Activated CD8-positive, alpha-beta memory T cell treated with anti-CD3 and anti-CD28 coated beads for 36 hours (primary cell): ENCODE results near the gene AKT1. TPM values are rescaled to one million over a fixed set of nuclear protein-coding genes. Genes with fewer than 3 reads are reported as not detected.
"Not testable (repeated sequence)": the region's sequence is repeated elsewhere in the genome, so short reads cannot be mapped to it uniquely, and the experiment has no call there.

Experiments used
- CTCF ChIA-PET: fragments of 350-600 bp; sonication (Branson Sonifier 250); formaldehyde crosslinking; loops from one replicate; lab custom pipeline; 2021; ENCODE audit warnings: antibody characterized with exemption; lab: Charles Lee
- POLR2A ChIA-PET: fragments of 350-600 bp; sonication (Branson Sonifier 250); formaldehyde crosslinking; loops from one replicate; lab custom pipeline; 2021; ENCODE audit warnings: antibody characterized with exemption; lab: Charles Lee
- total RNA-seq, 2 experiments: library from RNA; stranded (reverse); gene quantifications; one replicate each; pipeline ENCODE4 v1.2.3, GENCODE V29; 2021

AKT1 gene
- total RNA-seq, 2 experiments from 2014 or later: 155 to 173 TPM

DNA sequence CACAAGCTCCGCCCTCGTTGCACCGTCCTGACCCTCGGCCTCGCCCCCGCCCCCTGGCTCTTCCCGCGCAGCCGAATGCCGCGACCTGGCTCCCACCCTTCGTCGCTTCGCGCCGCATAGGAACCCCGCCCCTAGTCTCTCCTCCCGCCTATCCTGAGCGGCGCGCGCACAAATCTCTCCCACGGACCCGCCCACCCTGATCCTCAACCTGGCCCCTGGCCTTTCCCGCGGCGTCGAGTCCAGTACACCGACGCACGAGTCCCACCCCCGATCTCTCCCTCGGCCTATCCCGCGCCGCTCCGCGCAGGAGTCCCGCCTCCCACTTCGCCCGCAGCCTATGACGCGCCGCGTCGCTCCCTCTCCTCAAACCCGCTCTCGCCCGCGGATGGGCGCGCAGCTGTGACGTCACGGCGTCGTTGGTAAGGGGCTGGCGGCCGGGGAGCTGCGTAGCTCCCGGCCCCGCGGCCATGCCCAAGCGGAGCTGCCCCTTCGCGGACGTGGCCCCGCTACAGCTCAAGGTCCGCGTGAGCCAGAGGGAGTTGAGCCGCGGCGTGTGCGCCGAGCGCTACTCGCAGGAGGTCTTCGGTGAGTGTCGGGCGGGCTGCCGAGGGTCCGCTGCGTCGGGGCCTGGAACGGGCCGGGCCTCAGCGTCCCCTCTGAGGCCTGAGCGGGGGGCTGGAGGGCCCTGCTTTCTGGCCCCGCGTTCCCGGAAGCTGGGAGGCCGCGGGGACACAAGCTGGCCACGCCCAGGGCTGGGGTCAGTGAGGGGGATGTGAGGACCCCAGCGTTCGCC is 42.6 kb downstream of the AKT1 start, which contains the start of gene SIVA1:
SIVA1 (plus strand) TSS at position 413 of the 793 bp plus-strand sequence; CDS start at position 468, 55 bp downstream.
- ChIA-PET CTCF (interaction anchor here (0.5 to 3.6 kb wide), 18 partner anchors 10 to 728 kb away, joined by 3 to 13 read pairs (median 3); partner anchors contain the start of genes ADSS1, AKT1 and ZBTB42), POLR2A (interaction anchor here (0.6 to 1.5 kb wide), 7 partner anchors 16 to 294 kb away, joined by 3 to 6 read pairs (median 4); partner anchors contain the start of genes ADSS1, AKT1 and ZBTB42)

DNA sequence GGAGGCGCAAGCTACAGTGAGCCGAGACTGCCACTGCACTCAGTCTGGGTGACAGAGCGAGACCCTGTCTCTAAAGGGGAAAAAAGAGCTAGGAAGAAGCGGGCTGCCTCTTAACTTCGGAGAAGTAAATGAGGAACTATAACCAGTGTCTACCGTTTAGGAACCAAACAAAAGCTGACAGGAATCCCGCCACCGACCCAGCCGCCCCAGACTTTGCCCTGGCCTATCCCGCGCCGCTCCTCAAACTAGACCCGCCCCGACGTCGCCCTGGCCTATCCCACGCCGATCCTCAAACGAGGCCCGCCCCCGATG is 43.2 kb downstream of the AKT1 start:
- ChIA-PET CTCF (interaction anchor here (0.5 to 3.6 kb wide), 17 partner anchors 10 to 728 kb away, joined by 3 to 13 read pairs (median 3); partner anchors contain the start of genes ADSS1 and AKT1), POLR2A (interaction anchor here (0.7 to 1.5 kb wide), 5 partner anchors 28 to 74 kb away, joined by 3 to 6 read pairs (median 4); partner anchors contain the start of genes ADSS1, AKT1 and ZBTB42)

DNA sequence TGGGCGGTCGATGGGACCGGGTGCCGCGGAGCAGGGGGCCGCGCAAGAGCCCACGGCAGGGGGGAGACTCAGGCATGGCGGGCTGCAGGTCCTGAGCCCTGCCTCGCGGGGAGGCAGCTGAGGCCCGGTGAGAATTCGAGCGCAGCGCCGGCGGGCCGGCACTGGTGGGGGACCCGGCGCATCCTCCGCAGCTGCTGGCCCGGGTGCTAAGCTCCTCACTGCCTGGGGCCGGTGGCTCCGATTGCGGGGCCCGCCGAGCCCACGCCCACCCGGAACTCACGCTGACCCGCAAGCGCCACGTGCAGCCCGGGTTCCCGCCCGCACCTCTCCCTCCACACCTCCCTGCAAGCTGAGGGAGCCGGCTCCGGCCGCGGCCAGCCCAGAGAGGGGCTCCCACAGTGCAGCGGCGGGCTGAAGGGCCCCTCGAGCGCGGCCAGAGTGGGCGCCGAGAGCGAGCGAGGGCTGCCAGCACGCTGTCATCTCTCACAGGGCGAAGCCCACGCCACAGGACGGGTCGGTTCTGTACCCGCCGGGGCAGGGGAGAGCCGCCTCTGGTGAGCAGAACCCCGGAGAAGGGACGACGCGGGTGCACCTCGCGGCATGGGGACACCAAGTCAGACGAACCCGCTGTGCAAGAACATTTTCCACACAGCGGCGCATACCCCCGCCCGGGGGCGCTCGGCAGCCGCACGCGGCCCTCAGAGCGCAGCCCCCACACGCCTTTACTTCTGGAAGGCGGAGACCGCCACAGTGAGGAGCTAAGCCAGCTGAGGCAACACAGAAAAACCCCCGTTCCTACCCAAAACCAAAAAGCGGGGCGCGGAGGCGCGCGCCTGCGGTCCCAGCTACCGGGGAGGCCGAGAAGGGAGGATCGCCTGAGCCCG is 43.8 kb downstream of the AKT1 start:
- CTCF ChIA-PET: interaction anchor here (0.5 to 3.6 kb wide), 16 partner anchors 12 to 729 kb away, joined by 3 to 13 read pairs (median 3); partner anchors contain the start of genes ADSS1 and AKT1

DNA sequence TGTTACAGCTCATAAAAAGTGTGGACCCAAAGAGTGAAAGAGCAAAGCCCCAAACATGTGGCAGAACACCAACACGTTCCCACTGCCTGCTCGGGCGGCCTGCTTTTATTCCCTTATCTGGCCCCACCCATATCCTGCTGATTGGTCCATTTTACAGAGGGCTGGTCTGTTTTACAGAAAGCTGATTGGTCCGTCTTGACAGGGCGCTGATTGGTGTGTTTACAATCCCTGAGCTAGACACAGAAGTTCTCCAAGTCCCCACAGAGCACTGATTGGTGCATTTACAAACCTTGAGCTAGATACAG is 44.8 kb downstream of the AKT1 start:
- POLR2A ChIA-PET: not testable (repeated sequence)
- CTCF ChIA-PET: interaction anchor here (0.9 to 3.6 kb wide), 2 partner anchors 13 to 27 kb away, joined by 3 to 11 read pairs; partner anchors contain the start of gene ADSS1

More for the DNA sequence above, 43.8 kb downstream of the AKT1 start:
- POLR2A ChIA-PET: interaction anchor here (0.8 to 1.5 kb wide), 4 partner anchors 27 to 74 kb away, joined by 4 to 6 read pairs (median 4); partner anchors contain the start of genes ADSS1, AKT1 and ZBTB42

DNA sequence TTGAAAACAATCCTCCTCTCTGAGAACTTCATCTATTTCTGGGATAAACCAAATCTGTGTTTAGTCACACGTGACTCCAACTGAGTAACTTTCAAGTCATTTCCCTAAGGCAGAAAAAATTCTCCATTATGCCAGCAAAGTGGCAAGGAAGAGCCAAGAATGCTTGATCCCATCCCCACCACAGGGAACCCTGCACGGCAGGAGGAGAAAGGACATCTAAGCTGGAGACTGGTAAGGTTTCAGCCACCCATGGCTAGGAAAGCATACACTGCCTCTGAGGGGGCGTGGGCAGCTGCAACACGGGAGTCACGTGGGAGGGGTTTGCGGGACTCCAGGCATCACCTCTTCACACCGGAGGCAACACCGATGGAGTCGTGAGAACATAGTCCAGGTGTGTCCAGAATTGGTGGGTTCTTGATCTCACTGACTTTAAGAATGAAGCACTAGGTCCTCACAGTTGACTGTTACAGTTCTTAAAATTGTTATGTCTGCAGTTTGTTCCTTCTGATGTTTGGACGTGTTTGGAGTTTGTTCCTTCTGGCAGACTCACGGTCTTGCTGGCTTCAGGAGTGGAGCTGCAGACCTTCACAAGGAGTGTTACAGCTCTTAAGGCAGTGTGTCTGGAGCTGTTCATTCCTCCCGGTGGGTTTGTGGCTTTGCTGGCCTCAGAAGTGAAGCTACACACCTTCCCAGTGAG is 45.3 kb downstream of the AKT1 start:
- ChIA-PET CTCF (interaction anchor here (1.6 to 3.6 kb wide), 2 partner anchors 14 to 27 kb away, joined by 4 to 11 read pairs; partner anchors contain the start of gene ADSS1), POLR2A (no interaction called here)

DNA sequence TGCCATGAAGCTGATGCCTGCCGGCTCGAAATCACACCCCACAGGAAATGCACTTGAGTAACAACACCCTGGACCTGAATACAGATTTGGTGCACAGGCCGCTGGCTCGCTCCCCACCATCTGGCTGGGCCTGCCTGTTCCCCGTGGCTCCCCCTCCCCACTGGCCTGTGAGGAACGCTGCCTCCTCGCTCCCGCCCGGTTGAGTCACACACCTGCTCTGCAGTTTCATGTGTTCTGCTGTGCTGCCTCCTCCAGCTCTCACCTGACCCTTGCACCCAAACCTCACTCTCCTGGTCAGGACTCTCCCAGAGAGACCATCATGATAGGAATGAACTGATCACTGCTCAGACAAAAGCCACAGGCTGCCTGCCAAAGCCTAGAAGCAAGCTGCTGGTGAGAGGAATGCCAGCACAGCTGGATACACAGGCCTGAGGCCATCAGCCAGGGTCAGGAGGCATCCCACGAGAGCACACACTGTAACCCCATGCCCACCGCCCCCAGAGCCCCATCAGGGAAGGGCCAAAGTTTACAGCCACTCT is 46.4 kb downstream of the AKT1 start:
- POLR2A ChIA-PET: no interaction called here
- CTCF ChIA-PET: interaction anchor here (1.1 to 1.6 kb wide), 2 partner anchors 15 to 19 kb away, joined by 4 to 5 read pairs; no protein-coding TSS in a partner anchor

DNA sequence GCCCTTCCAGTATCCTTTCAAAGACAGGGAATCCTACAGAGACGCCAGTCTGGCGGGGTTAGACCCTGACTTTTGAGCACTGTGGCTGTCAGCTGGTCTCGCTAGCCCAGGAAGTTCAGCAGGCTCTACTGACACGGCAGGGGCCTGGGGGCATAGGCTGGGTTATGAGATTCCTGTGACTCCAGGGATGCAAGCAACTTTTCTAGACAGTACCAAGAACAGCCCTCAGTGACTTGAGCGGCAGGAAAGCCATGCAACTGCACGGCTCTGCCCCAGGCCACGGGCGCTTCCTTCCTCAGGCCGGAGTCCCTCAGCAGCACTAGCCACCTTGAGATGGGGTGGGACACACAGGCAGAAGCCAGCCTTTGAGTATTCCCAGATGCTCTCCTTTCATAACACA is 47.7 kb downstream of the AKT1 start:
- ChIA-PET CTCF (interaction anchor here (1.7 kb wide), 1 partner anchor 21 kb away, joined by 3 read pairs; no protein-coding TSS in a partner anchor), POLR2A (no interaction called here)

DNA sequence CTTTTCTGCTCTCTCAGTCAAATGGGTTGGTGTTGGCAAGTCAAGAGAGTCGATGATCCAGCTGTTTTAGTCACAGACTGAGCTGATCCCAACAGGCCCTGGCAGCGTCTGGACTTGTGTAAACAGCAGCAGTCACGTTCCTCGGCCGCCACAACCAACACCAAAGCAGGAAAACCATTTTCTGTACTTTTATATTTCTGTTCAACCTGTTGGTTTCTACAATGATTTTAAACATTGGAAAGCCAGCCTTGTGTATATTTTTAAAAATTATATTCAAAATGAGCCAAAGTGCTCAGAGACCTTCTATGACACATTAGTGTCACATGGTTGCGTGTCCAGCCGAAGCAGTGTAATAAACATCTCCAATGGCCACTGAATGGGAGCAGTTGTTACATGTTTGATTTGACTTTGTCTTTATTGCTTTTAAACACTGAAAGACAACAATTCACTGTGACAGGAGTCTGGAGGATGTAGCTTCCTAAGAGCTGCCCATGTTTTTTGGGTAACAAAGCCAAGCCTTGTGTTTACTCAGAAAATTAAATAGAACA is 48.5 kb downstream of the AKT1 start:
- ChIA-PET POLR2A (no interaction called here), CTCF (interaction anchor here (1.7 kb wide), 1 partner anchor 21 kb away, joined by 3 read pairs; no protein-coding TSS in a partner anchor)

DNA sequence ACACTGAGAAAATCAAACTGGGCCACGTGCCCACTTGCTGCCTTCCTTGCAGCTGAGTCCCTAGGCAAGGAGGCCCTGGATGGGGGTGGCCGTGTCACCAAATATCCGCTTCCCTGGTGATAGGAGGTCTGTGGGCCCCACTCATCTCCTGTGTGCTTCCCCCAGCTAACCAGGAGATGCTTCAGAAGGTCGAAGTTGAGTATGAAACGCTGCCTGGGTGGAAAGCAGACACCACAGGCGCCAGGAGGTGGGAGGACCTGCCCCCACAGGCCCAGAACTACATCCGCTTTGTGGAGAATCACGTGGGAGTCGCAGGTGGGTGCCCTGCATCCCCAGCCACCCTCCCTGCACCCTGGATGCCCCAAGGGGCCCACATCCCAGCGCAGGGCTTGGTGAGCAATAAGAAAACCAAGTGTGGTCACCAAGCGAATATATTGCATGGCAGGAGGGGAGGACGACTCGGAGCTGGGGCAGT is 49.4 kb downstream of the AKT1 start:
- CTCF ChIA-PET: interaction anchor here (1.7 kb wide), 1 partner anchor 22 kb away, joined by 3 read pairs; no protein-coding TSS in a partner anchor
- POLR2A ChIA-PET: no interaction called here

DNA sequence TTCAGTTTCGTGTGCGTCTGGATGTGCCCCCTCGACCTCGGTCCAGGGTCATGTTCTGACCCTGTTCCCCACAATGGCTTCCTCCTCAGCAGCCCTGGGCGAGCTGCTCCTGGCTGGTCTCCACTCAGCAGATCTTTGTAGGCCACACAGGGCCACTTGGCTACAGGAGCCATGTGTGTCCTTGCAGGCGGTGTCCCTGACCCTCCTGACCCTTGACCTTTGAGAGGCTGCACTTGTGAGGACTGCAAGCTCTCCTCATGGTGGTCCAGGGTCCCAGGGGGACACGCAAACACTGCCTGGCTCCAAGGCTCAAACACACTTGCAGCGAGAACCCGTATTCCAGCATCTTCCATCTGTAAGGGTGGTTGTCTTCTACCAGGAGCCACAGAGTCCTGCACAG is 50.1 kb downstream of the AKT1 start:
- ChIA-PET POLR2A (no interaction called here), CTCF (interaction anchor here (1.1 kb wide), 2 partner anchors 21 to 36 kb away, joined by 3 to 5 read pairs; no protein-coding TSS in a partner anchor)

DNA sequence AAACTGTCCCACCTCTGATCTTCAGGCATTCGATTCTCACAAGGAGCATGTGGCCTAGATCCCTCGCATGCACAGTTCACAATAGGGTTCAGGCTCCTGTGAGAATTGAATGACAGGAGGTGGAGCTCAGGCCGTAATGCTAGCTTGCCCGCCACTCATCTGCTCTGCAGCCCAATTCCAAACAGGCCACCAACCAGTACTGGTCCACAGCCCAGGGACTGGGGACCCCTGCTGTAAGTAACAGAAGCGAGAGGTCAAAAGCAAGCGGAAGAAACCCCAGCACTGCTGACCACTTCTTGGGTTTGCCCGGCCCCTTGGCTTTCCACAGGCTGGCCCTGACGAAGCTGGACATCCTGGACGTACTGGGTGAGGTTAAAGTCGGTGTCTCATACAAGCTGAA is 51.1 kb downstream of the AKT1 start:
- POLR2A ChIA-PET: no interaction called here
- CTCF ChIA-PET: interaction anchor here (1.1 kb wide), 1 partner anchor 35 kb away, joined by 3 read pairs; no protein-coding TSS in a partner anchor

DNA sequence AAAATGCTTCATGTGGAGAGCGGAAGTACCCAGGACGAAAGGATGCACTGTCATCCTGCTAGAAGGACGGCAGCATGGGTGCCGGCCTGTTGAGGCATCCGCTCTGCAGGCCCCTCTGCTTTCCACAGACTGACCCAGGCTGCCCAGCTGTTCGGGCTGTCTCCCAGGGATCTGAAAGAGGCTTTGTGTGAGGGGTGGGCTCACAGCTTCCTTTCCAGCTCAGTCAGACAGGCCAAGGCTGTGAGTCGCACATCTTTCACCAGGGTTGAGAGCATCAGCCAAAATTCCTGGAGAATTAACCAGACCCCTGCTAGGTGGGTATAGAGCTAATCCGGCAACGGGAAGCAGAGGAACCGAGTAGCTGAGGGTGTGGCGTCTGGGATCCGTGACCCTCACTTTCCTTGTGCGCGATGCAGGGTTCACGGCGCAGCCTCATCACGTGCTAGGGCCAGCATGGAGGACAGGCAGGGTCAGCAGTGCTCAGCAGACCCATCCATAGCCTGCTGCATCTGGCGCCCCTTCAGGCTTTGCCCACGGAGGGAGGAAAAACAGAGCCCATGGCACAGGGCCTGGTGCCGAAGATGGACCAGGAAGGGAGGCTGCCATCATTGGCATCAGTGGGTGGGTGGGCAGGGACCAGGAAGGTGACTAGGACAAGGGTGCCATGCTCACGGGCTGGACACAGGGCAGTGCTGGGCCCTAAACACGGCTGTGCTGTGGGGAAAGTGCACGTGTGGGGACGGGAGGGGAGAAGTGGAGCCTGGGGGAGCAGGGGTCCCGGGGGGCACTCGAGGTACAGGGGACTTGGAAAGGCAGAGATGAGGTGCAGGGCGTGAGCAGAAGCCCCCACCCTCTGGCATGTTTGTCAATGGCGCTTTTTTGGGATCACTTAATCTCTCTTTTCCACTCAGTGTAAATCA is 51.8 kb downstream of the AKT1 start:
- ChIA-PET POLR2A (no interaction called here), CTCF (no interaction called here)

DNA sequence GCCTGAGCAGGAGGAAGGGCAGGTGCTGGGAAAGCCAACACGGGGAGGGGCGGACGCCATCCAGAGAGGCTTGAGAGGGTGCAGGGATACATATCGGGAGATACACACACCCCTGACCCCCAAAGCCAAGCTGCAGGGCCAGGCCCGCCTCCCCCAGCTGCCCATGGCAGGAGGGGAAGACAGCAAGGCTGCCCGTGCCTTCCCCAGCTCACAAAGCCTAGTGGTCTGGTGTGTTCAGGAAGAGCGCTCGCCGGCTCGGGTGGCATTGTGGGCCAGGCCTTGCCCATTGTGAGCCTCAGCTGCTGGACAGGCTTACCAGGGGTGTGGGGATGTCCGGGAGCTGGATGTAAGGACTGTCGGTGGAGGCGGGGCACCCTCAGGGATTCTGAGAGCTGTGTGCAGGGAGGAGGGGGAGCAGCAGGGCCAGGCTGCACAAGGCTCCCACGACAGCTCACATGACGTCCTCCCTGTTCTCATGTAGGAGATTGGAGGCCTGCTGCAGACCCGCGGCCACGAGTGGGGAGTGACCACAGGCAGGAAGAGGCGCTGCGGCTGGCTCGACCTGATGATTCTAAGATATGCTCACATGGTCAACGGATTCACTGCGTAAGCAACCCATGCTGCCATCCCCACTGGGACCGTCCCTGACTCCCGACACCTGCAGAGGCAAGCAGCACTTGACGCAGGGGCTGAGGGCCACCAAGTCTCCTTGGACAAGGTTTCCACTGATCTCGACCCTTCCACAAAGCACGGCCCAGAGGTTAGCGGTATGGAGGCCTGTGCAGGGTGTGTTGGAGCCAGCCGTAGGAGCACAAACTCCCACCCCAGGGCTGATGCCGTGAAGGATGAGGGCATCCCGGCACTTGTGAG is 52.7 kb downstream of the AKT1 start:
- POLR2A ChIA-PET: interaction anchor here (0.6 kb wide), 1 partner anchor 66 kb away, joined by 4 read pairs; no protein-coding TSS in a partner anchor
- CTCF ChIA-PET: interaction anchor here (0.9 to 1.6 kb wide), 2 partner anchors 10 to 83 kb away, joined by 3 to 4 read pairs; partner anchors contain the start of gene SIVA1

DNA sequence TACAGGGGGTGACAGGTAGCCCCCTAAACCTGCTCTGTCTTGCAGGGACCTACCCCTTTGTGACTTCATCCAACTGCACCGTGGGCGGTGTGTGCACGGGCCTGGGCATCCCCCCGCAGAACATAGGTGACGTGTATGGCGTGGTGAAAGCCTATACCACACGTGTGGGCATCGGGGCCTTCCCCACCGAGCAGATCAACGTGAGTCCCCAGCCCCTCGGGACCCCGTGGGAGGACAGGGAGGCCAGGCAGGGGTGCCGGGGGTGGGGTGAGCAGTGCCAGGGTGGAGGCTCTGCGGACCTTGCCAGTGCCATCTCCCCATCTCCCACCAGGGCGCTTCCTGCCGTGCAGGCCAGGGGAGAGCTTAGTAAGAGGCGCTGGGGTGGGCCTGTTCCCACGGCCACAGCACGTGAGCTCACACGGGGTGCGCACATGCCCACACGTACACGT is 53.7 kb downstream of the AKT1 start:
- POLR2A ChIA-PET: no interaction called here
- CTCF ChIA-PET: interaction anchor here (1.6 kb wide), 1 partner anchor 11 kb away, joined by 4 read pairs; the partner anchor contains the start of gene SIVA1

DNA sequence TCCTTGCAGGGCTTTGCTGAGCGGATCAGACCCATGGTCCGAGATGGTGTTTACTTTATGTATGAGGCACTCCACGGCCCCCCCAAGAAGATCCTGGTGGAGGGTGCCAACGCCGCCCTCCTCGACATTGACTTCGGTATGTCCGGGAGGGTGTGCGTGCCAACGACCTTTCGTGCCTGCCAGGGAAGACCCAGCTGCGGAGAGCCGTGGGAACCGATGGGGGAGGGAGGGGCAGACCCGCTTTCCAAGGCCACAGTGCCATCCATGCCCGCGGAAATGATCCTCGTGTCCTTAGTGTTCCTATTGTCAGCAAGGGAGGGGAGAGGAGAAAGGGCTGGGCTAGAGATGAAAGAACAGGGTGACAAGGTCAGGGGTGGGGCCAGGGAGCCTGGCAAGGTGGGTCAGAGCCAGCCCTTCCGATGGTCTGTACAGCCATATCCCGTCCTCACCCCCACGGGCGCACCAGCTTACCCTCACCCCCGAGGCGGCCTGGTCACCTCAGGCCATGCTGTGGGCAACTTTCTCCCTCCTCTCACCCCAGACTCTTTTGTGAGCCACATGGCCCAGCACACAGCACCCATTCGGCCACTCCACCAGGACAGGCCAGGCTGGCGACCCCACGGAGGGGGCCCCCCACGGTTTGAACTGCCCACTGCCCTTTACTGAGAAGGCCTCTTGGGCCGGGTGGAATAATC is 54.3 kb downstream of the AKT1 start:
- ChIA-PET POLR2A (no interaction called here), CTCF (interaction anchor here (1.6 kb wide), 1 partner anchor 12 kb away, joined by 4 read pairs; the partner anchor contains the start of gene SIVA1)
